H7 (cell line): ENCODE data around the gene RHOH. TPM values are rescaled to one million over a fixed set of nuclear protein-coding genes. Genes with fewer than 3 reads are reported as not detected.

Experiments
- DNase-seq: peaks from one replicate; pipeline ENCODE4 v3.0.0; 2012
- H3K27me3 ChIP-seq: 2 replicates; pipeline ENCODE4 v1.6.0; 2011; ENCODE audit warnings: mild to moderate bottlenecking, low read length; ENCODE audit not compliant: control insufficient read depth, insufficient read depth
- H3K36me3 ChIP-seq: replicated peaks from 2 replicates; pipeline ENCODE4 v1.5.1; 2011; ENCODE audit warnings: low read length; ENCODE audit not compliant: control insufficient read depth, insufficient read depth
- H3K4me3 ChIP-seq: 2 replicates; pipeline ENCODE4 v1.5.1; 2011; ENCODE audit warnings: low read depth, mild to moderate bottlenecking, control low read depth, low read length, moderate library complexity; ENCODE audit not compliant: insufficient read depth
- total RNA-seq: library from RNA; depleted of rRNA; stranded (reverse); fragments of >200 nt; shearing (Covaris generic); gene quantifications from 2 replicates; pipeline ENCODE4 v1.2.3, GENCODE V29; 2014

RHOH gene
- total RNA-seq, 1 experiment from 2014 or later: 2.1 TPM

DNA sequence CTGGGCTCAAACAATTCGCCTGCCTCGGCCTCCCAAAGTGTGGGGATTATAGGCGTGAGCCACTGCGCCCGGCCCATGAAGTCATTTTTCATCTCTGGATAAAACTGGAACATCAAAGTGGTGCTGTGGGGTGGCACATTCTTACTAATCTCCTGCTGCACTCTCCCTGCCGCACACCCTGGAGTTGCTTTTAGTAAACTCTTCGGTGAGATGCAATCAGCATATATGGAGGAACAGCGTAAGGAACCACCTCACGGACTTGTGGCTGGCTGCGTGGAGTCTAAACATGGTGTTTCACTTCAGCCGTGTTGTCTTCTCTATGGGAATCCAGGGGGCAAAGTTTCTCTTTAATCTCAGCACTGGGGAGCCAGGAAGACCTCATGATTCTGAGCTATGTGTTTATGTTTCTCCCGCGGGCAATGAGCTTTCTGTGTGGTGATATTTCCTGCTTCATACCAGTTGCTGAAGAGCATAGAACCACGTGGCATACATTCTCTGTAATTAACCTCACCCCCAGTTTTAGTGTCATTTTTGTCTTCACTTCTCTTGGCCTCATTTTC, 2.1 kb upstream of the RHOH start:
- no peaks in the 10 kb centered on the region for H3K36me3 ChIP-seq
- no peak overlapping the region for H3K4me3 ChIP-seq
- H3K27me3 ChIP-seq: no peaks in the 10 kb centered on the region
- DNase-seq: no peak

DNA sequence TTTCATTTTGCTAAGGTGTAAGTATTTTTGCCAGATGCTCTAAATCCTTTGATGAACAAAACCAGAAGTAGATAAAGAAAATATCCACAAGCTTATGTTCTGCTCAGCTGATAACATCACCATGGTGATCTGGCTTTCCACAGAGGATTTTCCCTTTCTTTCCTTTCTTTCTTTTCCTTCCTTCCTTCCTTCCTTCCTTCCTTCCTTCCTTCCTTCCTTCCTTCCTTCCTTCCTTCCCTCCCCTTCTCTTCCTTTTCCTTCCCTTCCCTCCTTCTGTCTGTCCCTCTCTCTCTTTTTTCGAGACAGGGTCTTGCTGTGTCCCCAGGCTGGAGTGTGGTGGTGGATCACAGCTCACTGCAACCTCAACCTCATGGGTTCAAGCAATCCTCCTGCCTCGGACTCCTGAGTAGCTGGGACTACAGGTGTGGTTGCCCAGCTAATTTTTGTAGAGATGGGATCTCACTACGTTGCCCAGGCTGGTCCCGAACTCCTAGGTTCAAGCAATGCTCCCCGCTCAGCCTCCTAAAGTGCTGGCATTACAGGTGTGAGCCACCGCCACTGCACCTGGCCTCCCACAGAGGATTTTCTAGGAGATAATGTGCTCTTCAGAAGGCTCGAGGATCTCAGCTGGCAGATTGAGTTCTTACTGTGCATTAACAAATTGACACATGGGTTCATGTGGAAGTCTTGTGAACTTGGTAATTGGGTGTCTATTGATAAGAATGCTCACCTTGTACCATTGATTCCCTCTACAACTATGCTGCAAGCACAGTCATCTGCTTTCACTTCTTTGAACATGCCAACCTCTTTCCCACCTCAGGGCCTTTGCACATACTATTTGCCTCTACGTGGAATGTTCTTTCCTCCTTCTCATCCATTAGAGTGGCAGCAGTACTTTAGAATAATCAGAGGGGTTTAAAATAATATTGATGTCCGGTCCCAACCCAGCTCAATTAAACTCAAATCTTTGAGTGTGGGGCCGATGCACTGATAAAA, 1.4 kb upstream of the RHOH start:
- no peak for DNase-seq
- no peaks in the 10 kb centered on the region for H3K36me3 ChIP-seq
- H3K27me3 ChIP-seq: no peaks in the 10 kb centered on the region
- H3K4me3 ChIP-seq: no peak overlapping the region

DNA sequence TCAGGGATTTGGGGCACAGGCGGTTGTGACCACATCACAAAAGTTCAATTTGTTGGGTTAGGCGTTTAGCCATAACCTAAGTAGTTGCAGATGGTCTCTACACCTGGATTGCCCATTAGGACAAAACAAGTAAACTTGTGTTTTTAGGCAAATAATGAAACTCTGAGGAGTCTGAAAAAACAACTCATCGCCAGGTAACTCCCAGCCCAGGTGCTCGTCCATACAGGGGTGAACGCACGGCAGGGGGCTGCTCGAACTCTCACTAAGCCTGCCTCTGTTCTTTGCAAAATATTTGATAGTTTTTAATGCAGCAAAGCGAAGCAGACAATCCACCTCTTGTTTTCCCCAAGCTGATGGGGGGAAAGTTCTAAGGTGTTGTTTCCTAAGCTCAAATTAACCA, 559 bp upstream of the RHOH start:
- Histone ChIP-seq H3K4me3 (no peak overlapping the region), H3K27me3 (no peaks in the 10 kb centered on the region), H3K36me3 (no peaks in the 10 kb centered on the region)
- no peak for DNase-seq

DNA sequence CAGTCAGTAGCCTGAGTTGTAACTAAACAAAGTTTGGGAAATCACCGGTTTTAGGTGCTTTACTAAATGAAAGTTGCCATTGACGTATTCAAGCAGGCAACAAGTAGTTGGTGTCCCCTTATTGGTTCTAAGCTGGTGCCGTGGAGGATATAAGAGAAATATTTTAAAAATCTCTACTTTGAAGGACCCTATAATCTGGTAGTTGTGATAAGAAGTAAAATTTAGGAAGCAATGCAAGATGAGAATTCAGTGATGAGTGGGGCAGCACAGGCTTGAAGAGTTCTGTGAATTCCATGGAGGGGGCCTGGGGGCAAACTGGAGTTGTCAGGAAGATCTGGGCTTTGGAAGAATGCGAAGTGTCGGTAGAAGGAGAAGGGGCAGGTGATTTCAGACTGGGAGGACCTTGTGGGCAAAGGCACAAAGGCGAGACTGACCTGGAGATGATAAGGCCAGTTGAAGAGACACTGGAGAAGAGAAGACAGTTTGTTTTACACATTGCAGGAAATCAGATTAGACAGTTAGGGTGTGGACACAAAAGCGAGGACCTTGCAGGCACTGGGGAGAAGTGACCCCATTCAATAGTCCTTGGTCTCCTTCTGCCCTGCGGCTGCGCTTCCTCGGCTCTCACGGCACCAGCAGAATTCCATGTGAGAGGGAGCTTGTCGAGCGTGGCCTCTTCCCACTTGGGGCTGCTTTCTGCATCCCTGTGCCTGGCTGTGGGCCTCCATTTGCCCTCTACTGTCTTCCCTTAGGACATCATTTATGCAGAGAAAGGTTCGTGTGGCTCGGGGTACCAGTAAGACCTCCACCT, 1.3 kb downstream of the RHOH start:
- DNase-seq: no peak
- H3K27me3 ChIP-seq: no peaks in the 10 kb centered on the region
- no peak overlapping the region for H3K4me3 ChIP-seq
- no peaks in the 10 kb centered on the region for H3K36me3 ChIP-seq

DNA sequence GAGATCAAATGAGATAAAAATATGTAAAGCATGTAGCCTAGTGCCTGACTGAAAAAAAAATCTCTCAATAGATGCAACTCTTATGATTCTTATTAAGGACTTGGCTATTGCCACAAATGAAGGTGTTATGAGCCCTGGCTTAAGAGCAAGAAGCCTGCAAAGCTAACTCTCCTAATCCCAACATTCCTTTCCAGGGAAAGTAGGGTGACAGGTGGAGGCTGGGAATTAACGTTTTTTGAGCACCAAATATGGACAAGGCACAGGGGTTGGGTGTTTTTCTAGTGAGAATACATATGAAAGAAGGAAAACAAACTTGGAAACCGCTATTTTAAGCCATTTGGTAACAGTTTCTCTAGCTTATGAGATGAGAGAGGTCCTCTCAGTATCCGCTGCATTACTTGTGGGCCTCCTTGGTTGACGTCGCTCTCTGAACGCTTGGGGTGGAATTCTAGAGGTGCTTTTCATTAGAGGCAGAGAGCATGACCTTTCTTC, 2.4 kb downstream of the RHOH start:
- Histone ChIP-seq H3K27me3 (no peaks in the 10 kb centered on the region), H3K36me3 (no peaks in the 10 kb centered on the region), H3K4me3 (no peak overlapping the region)
- no peak for DNase-seq

DNA sequence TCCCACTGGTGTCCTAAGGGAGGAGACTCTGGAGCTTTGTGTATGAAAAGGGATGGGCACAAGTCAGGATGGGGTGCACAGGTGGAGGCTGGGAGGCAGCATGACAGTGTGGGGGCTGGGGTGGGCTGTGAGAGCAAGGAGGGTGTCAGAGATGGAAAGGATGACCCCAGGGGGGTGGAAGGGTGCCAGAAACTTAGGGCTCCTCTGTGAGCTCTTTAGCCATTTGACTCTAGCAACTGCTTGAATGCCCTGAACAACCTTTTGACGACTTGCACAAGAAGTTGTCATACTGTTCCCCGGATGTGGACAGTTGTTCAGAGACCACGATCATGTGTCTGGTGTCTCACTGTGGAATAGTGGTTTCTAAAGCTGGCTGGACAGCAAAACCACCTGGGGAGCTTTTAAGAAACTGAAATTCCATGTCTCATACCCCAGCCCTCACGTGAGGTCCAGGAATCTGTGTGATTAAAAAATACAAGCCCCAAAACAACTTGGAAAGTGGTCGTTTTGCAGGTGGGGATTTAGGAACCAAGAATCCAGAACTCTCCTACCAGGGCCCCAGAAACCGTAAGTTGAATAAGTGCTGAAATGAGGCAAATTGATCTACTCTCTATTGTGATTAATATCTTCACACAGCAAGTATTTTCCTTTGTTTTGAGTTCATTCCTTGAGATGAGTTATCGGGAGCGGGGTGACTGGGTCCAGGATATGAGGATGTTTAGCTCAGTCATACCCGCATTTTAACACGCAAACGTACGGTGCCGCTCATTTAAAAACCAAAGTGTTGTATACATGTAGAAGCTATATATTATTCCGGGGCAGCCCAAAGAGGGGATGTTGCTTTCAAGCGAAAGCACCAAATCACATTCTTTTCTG, 3.4 kb downstream of the RHOH start:
- no peaks in the 10 kb centered on the region for H3K36me3 ChIP-seq
- H3K27me3 ChIP-seq: no peaks in the 10 kb centered on the region
- no peak overlapping the region for H3K4me3 ChIP-seq
- no peak for DNase-seq

DNA sequence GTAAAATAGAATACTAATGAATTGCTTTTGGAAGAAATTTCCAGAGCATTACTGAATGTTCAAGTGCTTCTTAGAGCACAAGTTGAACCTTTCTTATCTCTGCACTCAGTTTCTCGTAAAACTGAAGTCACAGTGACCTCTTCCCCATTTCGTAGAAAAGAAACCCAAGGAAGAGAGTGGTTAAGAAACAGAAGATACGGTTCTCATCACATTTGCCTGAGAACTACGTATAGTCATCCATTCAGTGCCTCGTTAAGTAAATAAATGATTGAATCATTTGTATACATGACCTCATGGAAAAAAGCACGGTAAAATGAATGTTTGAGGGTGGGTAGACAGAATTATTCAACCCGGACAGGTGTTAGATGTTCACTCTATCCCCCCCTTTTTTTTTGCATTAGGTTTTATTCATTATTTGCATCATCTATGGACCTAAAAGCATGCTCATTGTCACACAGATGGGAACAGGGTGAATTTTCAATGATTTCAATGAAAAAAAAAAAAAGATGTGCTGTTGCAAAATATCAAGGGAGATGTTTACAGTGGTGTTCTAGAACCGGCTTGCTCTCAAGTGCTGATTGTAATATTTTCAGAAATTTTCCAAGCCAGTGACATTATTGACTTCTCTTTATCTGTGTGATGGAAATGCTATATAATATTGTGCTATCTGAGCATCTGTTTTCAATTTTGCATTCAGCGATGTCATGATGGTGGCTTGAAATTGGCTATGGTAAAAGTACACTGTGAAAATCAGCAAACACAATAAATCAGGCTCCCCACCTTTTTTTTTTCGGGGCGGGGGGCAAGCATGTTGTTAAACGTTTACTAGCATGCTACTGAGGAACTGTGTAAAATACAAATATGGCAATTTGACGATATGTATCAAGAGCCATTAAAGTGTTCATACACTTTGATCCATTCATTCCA, 4.3 kb downstream of the RHOH start:
- no peak for DNase-seq
- Histone ChIP-seq H3K36me3 (no peaks in the 10 kb centered on the region), H3K27me3 (no peaks in the 10 kb centered on the region), H3K4me3 (no peak overlapping the region)

DNA sequence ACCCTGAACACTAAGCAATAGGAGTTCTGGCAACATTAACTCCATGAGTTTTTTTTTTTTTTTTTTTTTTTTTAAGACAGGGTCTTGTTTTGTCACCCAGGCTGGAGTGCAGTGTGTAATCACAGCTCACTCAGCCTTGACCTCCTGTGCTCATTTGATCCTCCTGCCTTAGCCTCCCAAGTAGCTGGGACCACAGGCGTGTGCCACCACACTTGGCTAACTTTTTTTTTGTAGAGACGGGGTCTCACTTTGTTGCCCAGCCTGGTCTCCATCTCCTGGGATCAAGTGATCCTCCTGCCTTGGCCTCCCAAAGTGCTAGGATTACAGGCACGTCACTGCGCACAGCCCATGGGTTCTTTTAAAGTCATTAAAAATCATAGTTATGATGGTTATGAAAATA, 5.1 kb downstream of the RHOH start:
- Histone ChIP-seq H3K27me3 (no peaks in the 10 kb centered on the region), H3K4me3 (no peak overlapping the region), H3K36me3 (no peaks in the 10 kb centered on the region)
- no peak for DNase-seq

DNA sequence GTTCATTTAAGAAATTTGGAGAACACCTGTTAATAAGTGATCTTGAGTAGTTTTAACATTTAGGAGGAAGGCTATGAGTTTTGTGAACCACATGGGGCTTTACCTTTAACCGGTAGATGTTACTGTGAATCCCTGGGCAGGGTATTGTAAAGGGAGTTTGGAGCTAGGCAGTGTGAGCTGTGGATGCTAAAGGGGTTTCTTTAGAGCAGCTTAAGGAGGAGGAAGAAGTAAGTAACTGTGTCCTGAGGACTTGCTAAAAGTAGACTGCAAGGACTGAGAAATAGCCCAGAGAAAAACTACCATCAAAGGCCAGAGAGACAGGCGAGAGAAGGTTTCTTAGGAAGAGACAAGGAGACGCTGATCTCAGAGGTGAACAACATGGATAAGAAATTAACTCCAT, 5.6 kb downstream of the RHOH start:
- no peaks in the 10 kb centered on the region for H3K36me3 ChIP-seq
- no peak for DNase-seq
- H3K27me3 ChIP-seq: no peaks in the 10 kb centered on the region
- H3K4me3 ChIP-seq: no peak overlapping the region

DNA sequence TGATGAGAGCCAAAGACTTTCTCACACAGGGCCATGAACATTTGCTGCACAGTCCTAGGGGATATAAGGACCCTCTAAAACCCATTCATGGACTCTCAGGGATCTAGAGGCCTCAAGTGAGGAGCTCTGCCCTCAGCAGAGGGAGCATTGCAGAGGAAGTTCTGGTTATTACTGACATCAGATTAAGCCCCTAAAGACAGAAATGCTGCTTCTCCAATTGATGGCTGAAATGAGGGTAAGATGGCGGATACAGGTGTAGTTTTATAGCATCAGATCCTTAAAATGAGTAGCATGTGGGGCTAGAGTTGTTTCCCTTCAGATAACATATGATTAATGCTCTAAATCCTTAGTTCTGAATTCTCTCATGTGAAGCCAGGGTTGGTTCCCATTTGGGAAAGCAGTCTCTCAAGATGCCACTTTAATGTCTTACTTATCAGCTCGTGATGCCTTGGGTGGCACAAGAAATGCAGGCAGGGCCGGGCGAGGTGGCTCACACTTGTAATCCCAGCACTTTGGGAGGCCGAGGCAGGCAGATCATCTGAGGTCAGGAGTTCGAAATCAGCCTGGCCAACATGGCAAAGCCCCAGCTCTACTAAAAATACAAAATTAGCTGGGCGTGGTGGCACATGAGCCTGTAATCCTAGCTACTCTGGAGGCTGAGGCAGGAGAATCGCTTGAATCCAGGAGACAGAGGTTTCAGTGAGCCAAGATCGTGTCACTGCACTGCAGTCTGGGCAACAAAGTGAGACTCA, 7.9 kb downstream of the RHOH start:
- no peak for DNase-seq
- H3K4me3 ChIP-seq: no peak overlapping the region
- H3K27me3 ChIP-seq: no peaks in the 10 kb centered on the region
- H3K36me3 ChIP-seq: no peaks in the 10 kb centered on the region

DNA sequence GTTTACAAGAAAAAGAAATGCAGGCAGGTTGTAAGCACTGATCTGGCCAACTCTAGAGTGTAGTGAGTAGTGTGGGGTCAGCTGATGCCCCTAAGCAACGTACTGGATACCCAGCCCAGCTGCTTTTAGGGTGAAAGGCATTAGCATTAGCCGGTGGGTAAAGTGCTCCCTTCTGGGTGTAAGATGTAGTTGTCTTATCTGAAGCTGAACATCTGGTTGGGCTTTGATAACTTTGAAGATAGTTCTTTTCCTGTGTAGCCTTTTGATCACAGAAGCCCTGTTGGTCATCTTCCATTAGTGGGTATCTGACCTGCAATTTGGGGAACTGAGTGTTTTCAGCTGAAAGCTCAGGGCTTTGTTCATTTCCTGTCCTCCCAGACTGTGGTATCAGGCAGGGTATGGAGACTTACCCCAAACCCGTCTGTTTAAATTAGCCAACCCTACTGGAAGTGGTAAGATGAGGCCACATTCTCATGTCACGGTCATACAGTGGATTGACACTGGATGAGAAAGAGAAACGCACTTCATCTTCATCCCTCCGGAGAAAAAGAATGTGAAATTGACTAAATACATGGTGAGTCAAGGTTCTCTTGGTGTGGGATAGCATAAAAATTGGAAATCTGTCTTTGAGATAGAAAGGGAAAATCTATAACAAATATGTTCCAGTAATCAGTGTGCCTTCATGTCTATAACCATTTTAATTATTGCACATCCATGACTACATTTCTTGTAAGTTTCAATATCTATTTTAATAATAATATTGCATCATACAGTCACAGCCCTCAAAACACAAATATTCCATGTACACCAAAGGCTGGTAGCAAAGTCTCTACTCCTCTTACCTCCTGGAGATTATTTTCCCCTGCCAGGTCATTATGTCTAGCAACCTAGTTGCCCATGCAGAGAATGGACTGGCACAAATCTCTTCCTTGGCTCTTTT, 8.7 kb downstream of the RHOH start:
- Histone ChIP-seq H3K36me3 (no peaks in the 10 kb centered on the region), H3K4me3 (no peak overlapping the region), H3K27me3 (no peaks in the 10 kb centered on the region)
- DNase-seq: no peak

DNA sequence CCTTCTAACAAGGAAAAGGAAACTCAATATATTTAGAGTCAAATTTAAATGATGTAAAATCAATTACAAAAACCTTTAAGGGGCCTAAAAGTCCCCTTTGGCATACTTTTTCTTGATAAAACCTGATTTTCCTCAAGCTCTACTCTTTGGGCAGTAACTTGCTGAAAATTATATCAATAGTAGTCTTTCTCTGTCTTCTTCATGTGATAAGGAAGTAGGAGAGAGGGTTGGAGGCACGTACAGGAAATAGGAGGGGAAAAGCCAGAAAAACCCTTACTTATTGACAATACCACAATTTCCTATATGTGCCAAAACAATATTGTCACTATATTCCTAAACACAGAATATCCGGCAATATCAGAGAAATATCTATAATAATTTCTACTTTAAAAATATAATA, 9.6 kb downstream of the RHOH start:
- no peak for DNase-seq
- Histone ChIP-seq H3K4me3 (no peak overlapping the region), H3K27me3 (no peaks in the 10 kb centered on the region), H3K36me3 (no peaks in the 10 kb centered on the region)
